ENCODE measurements around the gene LHX5. TPM values are rescaled to one million over a fixed set of nuclear protein-coding genes. Genes with fewer than 3 reads are reported as not detected.

LHX5 gene
- total RNA-seq: not detected in 2 replicates
- long read RNA-seq: 0 reads

DNA sequence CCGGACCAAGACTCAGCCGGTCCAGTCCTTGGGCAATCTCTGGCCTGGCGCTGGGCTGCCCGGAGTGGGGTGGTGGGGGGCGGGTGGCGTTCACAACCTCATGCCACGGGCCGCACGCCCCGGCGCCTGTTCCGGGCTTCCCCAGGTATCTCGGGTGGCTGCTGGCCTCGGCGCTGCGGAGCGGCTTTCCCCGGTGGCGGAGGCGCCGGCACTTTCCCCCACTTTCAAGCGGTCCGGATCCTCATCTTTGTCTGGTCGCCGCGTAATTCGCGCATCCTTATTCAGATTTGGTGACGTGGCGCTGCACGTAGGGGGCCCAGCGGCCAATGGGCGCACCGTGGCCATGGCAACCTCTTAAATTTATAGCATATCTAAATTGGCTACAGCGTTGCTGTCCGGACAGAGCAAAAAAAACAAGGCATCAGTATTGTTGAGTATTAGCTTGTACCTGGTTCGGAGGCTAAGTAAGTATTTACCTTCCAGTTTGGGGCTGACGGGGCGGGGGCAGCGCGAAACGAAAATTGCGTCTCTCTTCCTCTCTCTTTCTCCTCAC, at the start of gene LHX5:
Gene LHX5, minus strand, starts transcription at position 253 of the 553 bp plus-strand sequence. CDS start 373 bp downstream, outside the sequence.
- DNase-seq (ENCODE audit: extremely low spot score, unreplicated experiment): no peak

GRCh38 chr12:113519464-113520307, 48.0 kb upstream of the LHX5 start:
- H3K27me3 Mint-ChIP-seq (ENCODE audit: unreplicated experiment): peaks cover 36% of the 10 kb centered on the region
- H3K4me3 Mint-ChIP-seq (ENCODE audit: unreplicated experiment): no peak overlapping the region
- H3K27ac Mint-ChIP-seq (ENCODE audit: unreplicated experiment): no peak overlapping the region
- no peak for DNase-seq (ENCODE audit: extremely low spot score, unreplicated experiment)
- H3K9me3 Mint-ChIP-seq (ENCODE audit: unreplicated experiment): no peaks in the 10 kb centered on the region
- H3K4me1 Mint-ChIP-seq (ENCODE audit: unreplicated experiment): peaks cover 2% of the 10 kb centered on the region
- TF ChIP-seq, protein P1, sequence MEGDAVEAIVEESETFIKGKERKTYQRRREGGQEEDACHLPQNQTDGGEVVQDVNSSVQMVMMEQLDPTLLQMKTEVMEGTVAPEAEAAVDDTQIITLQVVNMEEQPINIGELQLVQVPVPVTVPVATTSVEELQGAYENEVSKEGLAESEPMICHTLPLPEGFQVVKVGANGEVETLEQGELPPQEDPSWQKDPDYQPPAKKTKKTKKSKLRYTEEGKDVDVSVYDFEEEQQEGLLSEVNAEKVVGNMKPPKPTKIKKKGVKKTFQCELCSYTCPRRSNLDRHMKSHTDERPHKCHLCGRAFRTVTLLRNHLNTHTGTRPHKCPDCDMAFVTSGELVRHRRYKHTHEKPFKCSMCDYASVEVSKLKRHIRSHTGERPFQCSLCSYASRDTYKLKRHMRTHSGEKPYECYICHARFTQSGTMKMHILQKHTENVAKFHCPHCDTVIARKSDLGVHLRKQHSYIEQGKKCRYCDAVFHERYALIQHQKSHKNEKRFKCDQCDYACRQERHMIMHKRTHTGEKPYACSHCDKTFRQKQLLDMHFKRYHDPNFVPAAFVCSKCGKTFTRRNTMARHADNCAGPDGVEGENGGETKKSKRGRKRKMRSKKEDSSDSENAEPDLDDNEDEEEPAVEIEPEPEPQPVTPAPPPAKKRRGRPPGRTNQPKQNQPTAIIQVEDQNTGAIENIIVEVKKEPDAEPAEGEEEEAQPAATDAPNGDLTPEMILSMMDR (IDR thresholded peaks at IDR 0.05): no peak
- no peaks in the 10 kb centered on the region for H3K36me3 Mint-ChIP-seq (ENCODE audit: unreplicated experiment)

More for the DNA sequence above, at the start of gene LHX5:
- peaks cover 12% of the 10 kb centered on the region for H3K4me1 Mint-ChIP-seq (ENCODE audit: unreplicated experiment)
- no peaks in the 10 kb centered on the region for H3K36me3 Mint-ChIP-seq (ENCODE audit: unreplicated experiment)
- H3K27ac Mint-ChIP-seq (ENCODE audit: unreplicated experiment): no peak within 1 kb of the TSS
- peaks cover 77% of the 10 kb centered on the region for H3K27me3 Mint-ChIP-seq (ENCODE audit: unreplicated experiment)
- TF ChIP-seq, protein P1 (IDR thresholded peaks at IDR 0.05): no peak
- H3K4me3 Mint-ChIP-seq (ENCODE audit: unreplicated experiment): no peak within 1 kb of the TSS
- no peaks in the 10 kb centered on the region for H3K9me3 Mint-ChIP-seq (ENCODE audit: unreplicated experiment)

DNA sequence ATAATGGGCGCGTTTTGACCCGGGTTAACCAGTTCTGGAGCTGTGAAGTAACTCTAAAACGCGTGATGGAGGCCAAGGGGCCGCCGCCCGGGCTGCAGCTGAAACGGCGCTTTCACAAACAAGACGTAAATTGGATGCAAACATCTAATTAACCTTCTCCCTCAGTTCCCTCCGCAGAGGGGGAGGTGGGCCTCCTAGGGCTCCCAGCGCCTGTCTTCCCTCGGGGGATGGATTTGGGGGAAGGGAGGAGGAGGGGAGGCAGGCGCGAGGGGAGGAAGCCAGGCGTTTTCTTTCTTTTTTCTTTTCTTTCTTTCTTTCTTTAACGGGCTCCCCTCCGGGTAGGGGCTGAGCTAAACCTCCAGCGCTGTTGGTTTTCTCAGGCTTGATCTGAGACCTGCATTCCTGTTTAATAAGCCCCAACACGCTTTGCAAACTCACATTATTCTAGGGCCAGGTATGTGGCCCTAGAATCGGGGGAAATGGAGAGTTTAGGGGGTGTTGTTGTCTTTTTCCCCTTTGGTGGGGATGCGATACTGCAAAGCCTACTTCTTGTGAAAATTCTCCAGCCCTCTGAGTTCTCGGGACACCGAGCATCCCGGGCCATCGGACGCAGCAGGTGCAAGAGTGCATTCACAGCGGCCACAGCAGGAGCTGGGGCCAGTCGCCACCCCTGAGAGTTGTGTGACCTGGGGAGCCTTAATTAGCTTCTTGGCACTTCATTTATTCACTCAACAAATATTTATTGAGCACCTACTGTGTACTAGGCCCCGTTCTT, 43.6 kb upstream of the LHX5 start:
- Mint-ChIP-seq H3K27ac (ENCODE audit: unreplicated experiment) (no peak overlapping the region), H3K36me3 (ENCODE audit: unreplicated experiment) (no peaks in the 10 kb centered on the region), H3K4me1 (ENCODE audit: unreplicated experiment) (peaks cover 2% of the 10 kb centered on the region), H3K27me3 (ENCODE audit: unreplicated experiment) (peaks cover 33% of the 10 kb centered on the region), H3K4me3 (ENCODE audit: unreplicated experiment) (no peak overlapping the region), H3K9me3 (ENCODE audit: unreplicated experiment) (no peaks in the 10 kb centered on the region)
- no peak for DNase-seq (ENCODE audit: extremely low spot score, unreplicated experiment)
- TF ChIP-seq, protein P1 (IDR thresholded peaks at IDR 0.05): no peak

GRCh38 chr12:113514602-113515001, 42.9 kb upstream of the LHX5 start:
- Mint-ChIP-seq H3K4me3 (ENCODE audit: unreplicated experiment) (no peak overlapping the region), H3K27ac (ENCODE audit: unreplicated experiment) (no peak overlapping the region), H3K9me3 (ENCODE audit: unreplicated experiment) (no peaks in the 10 kb centered on the region), H3K4me1 (ENCODE audit: unreplicated experiment) (peaks cover 2% of the 10 kb centered on the region), H3K27me3 (ENCODE audit: unreplicated experiment) (peaks cover 33% of the 10 kb centered on the region), H3K36me3 (ENCODE audit: unreplicated experiment) (no peaks in the 10 kb centered on the region)
- no peak for DNase-seq (ENCODE audit: extremely low spot score, unreplicated experiment)
- TF ChIP-seq, protein P1 (IDR thresholded peaks at IDR 0.05): no peak

Measured in osteocyte (in vitro differentiated cells).